ENCODE measurements around the gene DDIT3. TPM values are rescaled to one million over a fixed set of nuclear protein-coding genes. Genes with fewer than 3 reads are reported as not detected.

Gene DDIT3
- polyA plus RNA-seq, 1 donor from 2014 or later = 24.0 TPM

GRCh38 chr12:57476993-57477709, 43.2 kb downstream of the DDIT3 start:
- no peaks in the 10 kb centered on the region for H3K9me2 ChIP-seq (ENCODE audit: insufficient read depth, low read length)
- no peaks in the 10 kb centered on the region for H4K20me1 ChIP-seq (ENCODE audit: insufficient read depth)
- peaks cover 87% of the 10 kb centered on the region for H3K27me3 ChIP-seq (ENCODE audit: insufficient read depth, low read depth, low read length)
- no peaks in the 10 kb centered on the region for H3K36me3 ChIP-seq (ENCODE audit: insufficient read depth, low read length)
- H3K27ac ChIP-seq (ENCODE audit: low read length) = no peak overlapping the region
- TF ChIP-seq CTCF (IDR thresholded peaks at IDR 0.05; ENCODE audit: poor library complexity, severe bottlenecking) (no peak), MXI1 (conservative IDR thresholded peaks at IDR 0.05; ENCODE audit: poor library complexity, severe bottlenecking) (no peak), REST (IDR thresholded peaks at IDR 0.05; ENCODE audit: borderline replicate concordance) (no peak), TAF1 (IDR thresholded peaks at IDR 0.05; ENCODE audit: low read depth) (no peak), EZH2 (IDR thresholded peaks at IDR 0.05; ENCODE audit: borderline replicate concordance, insufficient read depth, low read length, poor library complexity, severe bottlenecking) (no peak), EP300 (conservative IDR thresholded peaks at IDR 0.05; ENCODE audit: poor library complexity, severe bottlenecking) (no peak), POLR2AphosphoS5 (IDR thresholded peaks at IDR 0.05) (no peak), RAD21 (conservative IDR thresholded peaks at IDR 0.05) (no peak), SMC3 (conservative IDR thresholded peaks at IDR 0.05; ENCODE audit: poor library complexity) (no peak)
- no peak overlapping the region for H3K4me3 ChIP-seq (ENCODE audit: low read length)
- no peaks in the 10 kb centered on the region for H3K9me3 ChIP-seq (ENCODE audit: low read length)
- no peak overlapping the region for H3K9ac ChIP-seq (ENCODE audit: low read length)
- H3F3A ChIP-seq (ENCODE audit: insufficient read depth, low read length, poor library complexity, severe bottlenecking) = no peaks in the 10 kb centered on the region
- H2AFZ ChIP-seq (ENCODE audit: low read depth, low read length) = no peak overlapping the region
- no peaks in the 10 kb centered on the region for H3K79me2 ChIP-seq (replicated peaks; ENCODE audit: insufficient read depth, low read length)
- no peak overlapping the region for H3K4me2 ChIP-seq (ENCODE audit: low read length)

GRCh38 chr12:57476162-57476992, 43.9 kb downstream of the DDIT3 start:
- no peaks in the 10 kb centered on the region for H4K20me1 ChIP-seq (ENCODE audit: insufficient read depth)
- no peaks in the 10 kb centered on the region for H3K36me3 ChIP-seq (ENCODE audit: insufficient read depth, low read length)
- H3K4me3 ChIP-seq (ENCODE audit: low read length) = peak overlapping the region; percentile 61
- no peak overlapping the region for H3K9ac ChIP-seq (ENCODE audit: low read length)
- H3K79me2 ChIP-seq (replicated peaks; ENCODE audit: insufficient read depth, low read length) = no peaks in the 10 kb centered on the region
- no peak overlapping the region for H3K4me2 ChIP-seq (ENCODE audit: low read length)
- no peaks in the 10 kb centered on the region for H3F3A ChIP-seq (ENCODE audit: insufficient read depth, low read length, poor library complexity, severe bottlenecking)
- no peak overlapping the region for H3K27ac ChIP-seq (ENCODE audit: low read length)
- no peaks in the 10 kb centered on the region for H3K9me2 ChIP-seq (ENCODE audit: insufficient read depth, low read length)
- no peaks in the 10 kb centered on the region for H3K9me3 ChIP-seq (ENCODE audit: low read length)
- H2AFZ ChIP-seq (ENCODE audit: low read depth, low read length) = no peak overlapping the region
- TF ChIP-seq REST (IDR thresholded peaks at IDR 0.05; ENCODE audit: borderline replicate concordance) = no peak
- H3K27me3 ChIP-seq (ENCODE audit: insufficient read depth, low read depth, low read length) = peaks cover 91% of the 10 kb centered on the region
